PC-3 (cell line): Measurements from ENCODE around the gene BAZ2A. TPM values are rescaled to one million over a fixed set of nuclear protein-coding genes. Genes with fewer than 3 reads are reported as not detected.

Source experiments
- ATAC-seq: fragments of 200-7000 bp; cut with Tn5 transposase; 2 replicates; pipeline ENCODE4 v1.9.1; 2020; ENCODE audit warnings: mild to moderate bottlenecking, moderate library complexity
- BruUV-seq: library from RNA; stranded (reverse); fragments of 400-500 nt; replicated peaks from 2 replicates; lab custom pipeline; 2021; lab: Mats Ljungman, UMichigan
- CTCF ChIA-PET: fragments of 300-600 bp; sonication (Branson Sonifier 250); formaldehyde crosslinking; loops from one replicate; lab custom pipeline; 2022; ENCODE audit warnings: antibody characterized with exemption; lab: Charles Lee
- POLR2A ChIA-PET: fragments of 300-600 bp; sonication (Branson Sonifier 250); formaldehyde crosslinking; loops from one replicate; lab custom pipeline; 2022; ENCODE audit warnings: antibody characterized with exemption; ENCODE audit not compliant: unreplicated experiment; lab: Charles Lee
- DNase-seq: peaks from one replicate; pipeline ENCODE4 v3.0.0-alpha.2; 2015
- H2AFZ ChIP-seq: fragments of 300-600 bp; sonication (generic); 2 replicates; pipeline ENCODE4 v1.6.0; 2016; ENCODE audit warnings: antibody characterized with exemption, low read length
- H3F3A ChIP-seq: fragments of 300-600 bp; sonication (generic); one replicate; pipeline ENCODE4 v1.6.0; 2017; ENCODE audit warnings: antibody characterized with exemption, low read length, control low read depth, mild to moderate bottlenecking; ENCODE audit not compliant: unreplicated experiment
- H3K27ac ChIP-seq: fragments of 300-600 bp; sonication (generic); 2 replicates; pipeline ENCODE4 v1.5.1; 2016; ENCODE audit warnings: mild to moderate bottlenecking, low read length
- H3K27me3 ChIP-seq: fragments of 300-600 bp; sonication (generic); 2 replicates; pipeline ENCODE4 v1.6.1; 2016; ENCODE audit warnings: low read length, mixed read lengths
- H3K36me3 ChIP-seq: fragments of 300-600 bp; sonication (generic); 2 replicates; pipeline ENCODE4 v1.6.1; 2016; ENCODE audit warnings: low read depth, mixed run types, low read length, mixed read lengths
- H3K4me1 ChIP-seq: fragments of 300-600 bp; sonication (generic); 2 replicates; pipeline ENCODE4 v1.5.1; 2016; ENCODE audit warnings: low read length; ENCODE audit not compliant: insufficient read depth
- H3K4me2 ChIP-seq: fragments of 300-600 bp; sonication (generic); 2 replicates; pipeline ENCODE4 v1.6.0; 2016; ENCODE audit warnings: low read length
- H3K4me3 ChIP-seq: fragments of 300-600 bp; sonication (generic); 2 replicates; pipeline ENCODE4 v1.5.1; 2016; ENCODE audit warnings: mild to moderate bottlenecking, low read length, mixed read lengths
- H3K79me2 ChIP-seq: fragments of 300-600 bp; sonication (generic); 2 replicates; pipeline ENCODE4 v1.6.1; 2017; ENCODE audit warnings: low read length, mixed read lengths
- H3K9ac ChIP-seq: fragments of 300-600 bp; sonication (generic); 2 replicates; pipeline ENCODE4 v1.6.0; 2016; ENCODE audit warnings: mild to moderate bottlenecking, low read length
- H3K9me2 ChIP-seq: fragments of 300-600 bp; sonication (generic); replicated peaks from 2 replicates; pipeline ENCODE4 v1.6.1; 2016; ENCODE audit warnings: mixed run types, low read length, mixed read lengths
- H3K9me3 ChIP-seq: fragments of 300-600 bp; sonication (generic); 2 replicates; pipeline ENCODE4 v1.6.1; 2016; ENCODE audit warnings: low read length, mixed read lengths
- H4K20me1 ChIP-seq: fragments of 300-600 bp; sonication (generic); 2 replicates; pipeline ENCODE4 v1.6.1; 2016; ENCODE audit warnings: low read length, mixed read lengths
- EZH2 ChIP-seq: fragments of 300-600 bp; sonication (generic); IDR thresholded peaks from one replicate; pipeline ENCODE4 v1.6.1; 2017; ENCODE audit warnings: antibody characterized with exemption, mild to moderate bottlenecking, low read length; ENCODE audit not compliant: unreplicated experiment
- EZH2phosphoT487 ChIP-seq: fragments of 300-600 bp; sonication (generic); IDR thresholded peaks from 2 replicates; pipeline ENCODE4 v1.6.1; 2018; ENCODE audit warnings: mild to moderate bottlenecking, antibody characterized with exemption, low read length, borderline replicate concordance
- intact Hi-C: fragments of 100-400 bp; cut with micrococcal nuclease; formaldehyde crosslinking; loops from 2 replicates; pipeline ENCODE4 v1.9.0; 2023
- total RNA-seq: library from RNA; depleted of rRNA; stranded (reverse); fragments of >200 nt; gene quantifications from 2 replicates; pipeline ENCODE4 v1.2.3, GENCODE V29; 2014
- TF ChIP-seq, protein P1 (sequence below): fragments of 300-600 bp; sonication (generic); conservative IDR thresholded peaks from 2 replicates; pipeline ENCODE4 v1.5.1; 2017; ENCODE audit warnings: antibody characterized with exemption, low read depth, mild to moderate bottlenecking, low read length

The BAZ2A gene
- total RNA-seq, 1 experiment from 2014 or later = 33.8 TPM

DNA sequence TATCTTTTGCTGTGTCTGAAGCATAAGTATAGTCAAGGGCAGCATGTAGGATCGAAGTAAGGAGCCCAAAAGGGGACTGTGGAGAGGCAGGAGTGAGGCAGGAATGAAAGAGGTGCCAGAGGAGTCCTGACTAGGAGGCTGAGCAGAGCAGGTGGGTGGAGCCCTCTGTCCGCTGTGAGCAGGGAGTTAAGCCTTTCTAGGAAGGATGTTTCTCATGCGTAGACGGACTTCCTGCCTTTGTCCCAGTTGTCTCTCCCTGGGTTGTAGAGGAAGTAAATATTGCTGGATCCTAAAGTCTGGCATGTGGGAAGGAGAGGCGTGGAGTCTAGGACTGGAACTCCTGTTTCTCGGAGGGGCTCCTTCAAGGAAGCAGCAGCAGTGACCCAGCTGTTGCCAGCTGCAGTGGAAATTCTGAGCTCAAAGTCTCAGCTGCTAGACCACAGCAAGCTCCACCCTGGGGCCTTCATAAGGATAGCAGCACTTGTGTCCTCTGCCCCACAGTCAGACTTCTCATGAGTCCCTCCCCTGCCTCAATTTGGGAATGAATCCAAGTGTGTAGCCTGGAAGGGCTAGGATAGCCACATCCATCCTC, 64.5 kb downstream of the BAZ2A start:
- H3K27ac ChIP-seq = no peak overlapping the region

DNA sequence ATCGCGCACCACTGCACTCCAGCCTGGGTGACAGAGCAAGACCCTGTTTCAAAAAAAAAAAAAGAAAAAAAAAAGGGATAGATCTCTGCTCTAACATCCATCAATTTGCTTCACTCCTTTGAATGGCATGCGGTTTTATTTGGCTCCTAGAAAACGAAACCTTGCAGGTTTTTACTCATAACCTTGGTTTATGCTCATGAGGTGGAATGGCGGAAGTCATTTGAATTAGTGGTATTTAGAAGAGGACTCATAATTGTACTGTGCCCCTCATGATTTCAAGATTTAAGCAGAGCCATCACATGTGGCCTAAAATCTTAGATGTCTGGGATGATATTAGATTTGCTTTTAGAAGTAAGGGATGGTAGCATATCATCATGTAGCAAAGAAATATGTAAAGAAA, 79.1 kb downstream of the BAZ2A start:
- ATAC-seq (no peak), DNase-seq (no peak)
- Histone ChIP-seq H3K4me3 (no peak overlapping the region), H3K27ac (no peak overlapping the region), H3K4me2 (no peak overlapping the region), H3K4me1 (no peaks in the 10 kb centered on the region), H3K9me2 (no peaks in the 10 kb centered on the region), H2AFZ (no peak overlapping the region), H3K79me2 (peaks cover 11% of the 10 kb centered on the region), H3K9ac (no peak overlapping the region), H4K20me1 (no peaks in the 10 kb centered on the region), H3K9me3 (no peaks in the 10 kb centered on the region), H3F3A (no peaks in the 10 kb centered on the region), H3K36me3 (no peaks in the 10 kb centered on the region), H3K27me3 (no peaks in the 10 kb centered on the region)
- intact Hi-C loops = no loop called here
- no TSS peak for BruUV-seq
- ChIA-PET CTCF (no interaction called here), POLR2A (no interaction called here)
- TF ChIP-seq, protein P1, sequence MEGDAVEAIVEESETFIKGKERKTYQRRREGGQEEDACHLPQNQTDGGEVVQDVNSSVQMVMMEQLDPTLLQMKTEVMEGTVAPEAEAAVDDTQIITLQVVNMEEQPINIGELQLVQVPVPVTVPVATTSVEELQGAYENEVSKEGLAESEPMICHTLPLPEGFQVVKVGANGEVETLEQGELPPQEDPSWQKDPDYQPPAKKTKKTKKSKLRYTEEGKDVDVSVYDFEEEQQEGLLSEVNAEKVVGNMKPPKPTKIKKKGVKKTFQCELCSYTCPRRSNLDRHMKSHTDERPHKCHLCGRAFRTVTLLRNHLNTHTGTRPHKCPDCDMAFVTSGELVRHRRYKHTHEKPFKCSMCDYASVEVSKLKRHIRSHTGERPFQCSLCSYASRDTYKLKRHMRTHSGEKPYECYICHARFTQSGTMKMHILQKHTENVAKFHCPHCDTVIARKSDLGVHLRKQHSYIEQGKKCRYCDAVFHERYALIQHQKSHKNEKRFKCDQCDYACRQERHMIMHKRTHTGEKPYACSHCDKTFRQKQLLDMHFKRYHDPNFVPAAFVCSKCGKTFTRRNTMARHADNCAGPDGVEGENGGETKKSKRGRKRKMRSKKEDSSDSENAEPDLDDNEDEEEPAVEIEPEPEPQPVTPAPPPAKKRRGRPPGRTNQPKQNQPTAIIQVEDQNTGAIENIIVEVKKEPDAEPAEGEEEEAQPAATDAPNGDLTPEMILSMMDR = no peak
- TF ChIP-seq EZH2phosphoT487 (no peak), EZH2 (no peak)

More for the DNA sequence above, 64.5 kb downstream of the BAZ2A start:
- Histone ChIP-seq H3K79me2 (no peaks in the 10 kb centered on the region), H3K27me3 (no peaks in the 10 kb centered on the region), H3K4me3 (no peak overlapping the region), H3K4me2 (0 out of 2 replicates have a peak overlapping the region, but pooled peaks have one; percentile 4), H3K9me3 (no peaks in the 10 kb centered on the region), H3K9me2 (no peaks in the 10 kb centered on the region), H2AFZ (no peak overlapping the region), H3F3A (no peaks in the 10 kb centered on the region), H3K4me1 (peaks cover 9% of the 10 kb centered on the region; the same call in 1 of the 2 replicates), H4K20me1 (no peaks in the 10 kb centered on the region), H3K9ac (no peak overlapping the region), H3K36me3 (no peaks in the 10 kb centered on the region)
- TF ChIP-seq, protein P1 = no peak
- TF ChIP-seq EZH2 (no peak), EZH2phosphoT487 (no peak)
- DNase-seq (peak; percentile 25), ATAC-seq (peak; percentile 58)
- intact Hi-C loops = no loop called here
- CTCF ChIA-PET = interaction anchor here (0.6 kb wide), 1 partner anchor 67 kb away, joined by 3 read pairs; no protein-coding TSS in a partner anchor
- BruUV-seq = no TSS peak
- POLR2A ChIA-PET = no interaction called here

DNA sequence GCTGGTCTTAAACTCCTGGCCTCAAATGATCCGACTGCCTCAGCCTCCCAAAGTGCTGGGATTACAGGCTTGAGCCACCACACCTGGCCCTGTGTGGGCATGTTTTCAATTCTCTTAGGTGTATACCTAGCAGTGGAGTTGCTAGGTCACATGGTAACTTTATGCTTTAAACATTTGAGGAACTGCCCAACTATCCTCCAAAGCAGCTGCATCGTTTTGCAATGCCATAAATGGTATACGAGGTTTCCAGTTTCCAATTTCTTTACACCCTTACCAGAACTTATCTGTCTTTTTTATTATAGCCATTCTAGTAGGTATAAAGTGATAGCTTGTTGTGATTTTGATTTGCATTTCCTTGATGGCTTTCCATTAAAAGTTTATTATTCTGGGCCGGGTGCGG, 83.4 kb downstream of the BAZ2A start:
- Histone ChIP-seq H3K9me2 (no peaks in the 10 kb centered on the region), H3K4me3 (no peak overlapping the region), H3K27me3 (no peaks in the 10 kb centered on the region), H3K4me1 (no peaks in the 10 kb centered on the region), H3K9me3 (no peaks in the 10 kb centered on the region), H3F3A (no peaks in the 10 kb centered on the region), H3K79me2 (peaks cover 14% of the 10 kb centered on the region; the same call in 1 of the 2 replicates), H3K9ac (no peak overlapping the region), H3K36me3 (no peaks in the 10 kb centered on the region), H3K4me2 (no peak overlapping the region), H3K27ac (no peak overlapping the region), H4K20me1 (no peaks in the 10 kb centered on the region), H2AFZ (no peak overlapping the region)
- ATAC-seq (no peak), DNase-seq (no peak)
- ChIA-PET POLR2A (no interaction called here), CTCF (no interaction called here)
- intact Hi-C loops = no loop called here
- no peak for TF ChIP-seq EZH2
- no peak for TF ChIP-seq EZH2phosphoT487
- TF ChIP-seq, protein P1 = no peak
- BruUV-seq = no TSS peak
